OCI-LY1 (cell line): ENCODE measurements around the gene LPAR5.

Experiments
- H2AFZ ChIP-seq: fragments of 200-600 bp; sonication (generic), shearing (Covaris generic); 2 replicates; pipeline ENCODE4 v1.6.0; 2014; ENCODE audit warnings: antibody characterized with exemption, mild to moderate bottlenecking, low read length
- H3F3A ChIP-seq: fragments of 200-600 bp; sonication (generic), shearing (Covaris generic); 2 replicates; pipeline ENCODE4 v1.6.0; 2014; ENCODE audit warnings: mild to moderate bottlenecking, antibody characterized with exemption, low read length, moderate library complexity; ENCODE audit not compliant: insufficient read depth
- H3K27ac ChIP-seq: fragments of 200-600 bp; sonication (generic); 2 replicates; pipeline ENCODE4 v1.5.1; 2014; ENCODE audit warnings: low read length, mixed run types, mild to moderate bottlenecking, low read depth; ENCODE audit not compliant: poor library complexity, severe bottlenecking
- H3K27me3 ChIP-seq: fragments of 200-600 bp; sonication (generic); 2 replicates; pipeline ENCODE4 v1.6.0; 2014; ENCODE audit warnings: antibody characterized with exemption, mild to moderate bottlenecking, low read length, moderate library complexity; ENCODE audit not compliant: insufficient read depth
- H3K36me3 ChIP-seq: fragments of 200-600 bp; sonication (generic); 2 replicates; pipeline ENCODE4 v1.6.1; 2014; ENCODE audit warnings: mild to moderate bottlenecking, antibody characterized with exemption, low read length, moderate library complexity, mixed read lengths; ENCODE audit not compliant: insufficient read depth
- H3K4me1 ChIP-seq: fragments of 200-600 bp; sonication (generic); 2 replicates; pipeline ENCODE4 v1.5.1; 2014; ENCODE audit warnings: mild to moderate bottlenecking, low read length, moderate library complexity; ENCODE audit not compliant: insufficient read depth, severe bottlenecking
- H3K4me2 ChIP-seq: fragments of 200-600 bp; sonication (generic), shearing (Covaris generic); 2 replicates; pipeline ENCODE4 v1.6.1; 2014; ENCODE audit warnings: low read length
- H3K4me3 ChIP-seq: fragments of 200-600 bp; sonication (generic); 2 replicates; pipeline ENCODE4 v1.5.1; 2014; ENCODE audit warnings: low read length, low read depth, mild to moderate bottlenecking, mixed read lengths; ENCODE audit not compliant: poor library complexity, severe bottlenecking
- H3K79me2 ChIP-seq: fragments of 200-600 bp; shearing (Covaris generic); 2 replicates; pipeline ENCODE4 v1.6.1; 2016; ENCODE audit warnings: mixed run types, low read length, mixed read lengths; ENCODE audit not compliant: insufficient read depth
- H3K9ac ChIP-seq: fragments of 200-600 bp; sonication (generic), shearing (Covaris generic); 2 replicates; pipeline ENCODE4 v1.6.1; 2014; ENCODE audit warnings: mild to moderate bottlenecking, low read length, mixed read lengths
- H3K9me2 ChIP-seq: fragments of 200-600 bp; sonication (generic), shearing (Covaris generic); 2 replicates; pipeline ENCODE4 v1.6.1; 2014; ENCODE audit warnings: low read depth, mild to moderate bottlenecking, low read length, mixed read lengths
- H3K9me3 ChIP-seq: fragments of 200-600 bp; shearing (Covaris generic); 2 replicates; pipeline ENCODE4 v1.6.1; 2014; ENCODE audit warnings: low read length, mixed read lengths
- H4K20me1 ChIP-seq: fragments of 200-600 bp; sonication (generic), shearing (Covaris generic); 2 replicates; pipeline ENCODE4 v1.6.0; 2016; ENCODE audit warnings: mild to moderate bottlenecking, low read length; ENCODE audit not compliant: insufficient read depth
- EZH2 ChIP-seq: fragments of 200-600 bp; sonication (generic), shearing (Covaris generic); IDR thresholded peaks from 2 replicates; pipeline ENCODE4 v1.8.0; 2017; ENCODE audit warnings: borderline replicate concordance, mixed run types, mild to moderate bottlenecking, antibody characterized with exemption, low read length, moderate library complexity, mixed read lengths
- TF ChIP-seq, protein P1 (sequence below): fragments of 200-600 bp; sonication (generic), shearing (Covaris generic); IDR thresholded peaks from 2 replicates; pipeline ENCODE4 v1.5.1; 2017; ENCODE audit warnings: mild to moderate bottlenecking, antibody characterized with exemption, low read length, moderate library complexity, mixed read lengths

Gene LPAR5

DNA sequence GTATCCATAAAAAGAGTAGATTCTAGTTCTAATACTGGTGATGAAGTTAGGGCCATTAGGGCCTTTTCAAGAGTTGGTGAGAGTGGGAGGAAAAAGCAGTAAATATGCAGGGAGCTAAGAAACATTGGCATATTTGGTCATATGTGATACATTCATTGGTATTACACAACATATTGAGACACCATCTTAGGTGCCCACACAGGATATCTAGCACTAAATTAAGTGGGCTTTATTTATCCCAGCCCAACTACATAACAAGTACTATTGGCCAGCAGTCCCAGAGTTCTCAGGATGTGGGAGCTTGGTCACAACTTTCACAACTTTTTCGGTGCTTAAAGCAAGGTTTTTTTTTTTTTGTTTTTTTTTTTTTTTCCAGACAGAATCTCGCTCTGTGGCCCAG is 29.1 kb upstream of the LPAR5 start:
- Histone ChIP-seq H3K4me3 (no peak overlapping the region), H3K9me2 (no peaks in the 10 kb centered on the region), H3K9ac (no peak overlapping the region), H3K36me3 (peaks cover 39% of the 10 kb centered on the region), H3K27ac (no peak overlapping the region), H3K9me3 (no peaks in the 10 kb centered on the region), H3K4me2 (no peak overlapping the region), H4K20me1 (no peaks in the 10 kb centered on the region), H3K79me2 (peaks cover 9% of the 10 kb centered on the region), H3F3A (no peaks in the 10 kb centered on the region), H3K27me3 (no peaks in the 10 kb centered on the region), H3K4me1 (peaks cover 19% of the 10 kb centered on the region), H2AFZ (no peak overlapping the region)
- TF ChIP-seq, protein P1, sequence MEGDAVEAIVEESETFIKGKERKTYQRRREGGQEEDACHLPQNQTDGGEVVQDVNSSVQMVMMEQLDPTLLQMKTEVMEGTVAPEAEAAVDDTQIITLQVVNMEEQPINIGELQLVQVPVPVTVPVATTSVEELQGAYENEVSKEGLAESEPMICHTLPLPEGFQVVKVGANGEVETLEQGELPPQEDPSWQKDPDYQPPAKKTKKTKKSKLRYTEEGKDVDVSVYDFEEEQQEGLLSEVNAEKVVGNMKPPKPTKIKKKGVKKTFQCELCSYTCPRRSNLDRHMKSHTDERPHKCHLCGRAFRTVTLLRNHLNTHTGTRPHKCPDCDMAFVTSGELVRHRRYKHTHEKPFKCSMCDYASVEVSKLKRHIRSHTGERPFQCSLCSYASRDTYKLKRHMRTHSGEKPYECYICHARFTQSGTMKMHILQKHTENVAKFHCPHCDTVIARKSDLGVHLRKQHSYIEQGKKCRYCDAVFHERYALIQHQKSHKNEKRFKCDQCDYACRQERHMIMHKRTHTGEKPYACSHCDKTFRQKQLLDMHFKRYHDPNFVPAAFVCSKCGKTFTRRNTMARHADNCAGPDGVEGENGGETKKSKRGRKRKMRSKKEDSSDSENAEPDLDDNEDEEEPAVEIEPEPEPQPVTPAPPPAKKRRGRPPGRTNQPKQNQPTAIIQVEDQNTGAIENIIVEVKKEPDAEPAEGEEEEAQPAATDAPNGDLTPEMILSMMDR = no peak
- no peak for TF ChIP-seq EZH2

DNA sequence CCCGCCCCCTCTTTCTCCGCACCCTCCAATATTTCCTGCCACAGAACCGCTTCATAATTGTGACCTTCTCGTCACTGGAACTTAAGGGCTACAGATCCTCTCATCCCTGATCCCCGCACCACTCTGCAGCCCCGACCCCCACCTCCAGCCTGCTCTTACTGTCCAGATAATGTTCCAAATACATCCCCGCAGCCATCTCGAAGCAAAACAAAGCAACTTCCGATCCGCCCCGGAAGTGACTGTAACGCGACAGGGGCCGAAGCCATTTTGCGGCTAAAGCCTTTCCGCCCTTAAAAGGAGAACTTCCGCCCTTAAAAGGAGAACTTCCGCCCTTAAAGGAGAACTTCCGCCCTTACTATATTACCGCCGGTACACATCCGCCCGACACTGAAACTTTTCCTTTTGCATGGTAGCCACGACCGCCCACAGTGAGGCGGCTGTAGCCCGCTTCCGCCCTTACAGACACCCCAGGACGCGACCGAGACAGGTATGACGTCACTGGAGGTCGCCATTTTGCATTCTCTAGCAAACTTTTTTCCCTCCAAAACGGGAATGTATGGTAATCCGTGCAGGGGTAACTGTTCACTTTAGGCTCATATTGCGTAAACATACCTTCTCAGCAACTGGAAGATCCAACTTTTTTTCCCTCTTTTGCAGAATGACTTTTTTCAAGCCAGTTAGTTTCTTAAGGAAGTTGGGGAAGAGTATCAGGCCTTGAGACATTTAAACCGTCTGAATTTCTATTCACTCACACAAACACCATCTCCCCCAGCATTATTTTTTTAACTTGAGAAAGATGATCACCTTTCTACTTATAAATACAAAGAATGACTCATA is 27.4 kb upstream of the LPAR5 start, which contains the start of gene ING4:
TSS of gene ING4 (minus strand) at position 214 of the 837 bp plus-strand sequence. CDS start at position 196, 18 bp downstream.
- Histone ChIP-seq H3K4me2 (peak within 1 kb of the TSS; percentile 94), H2AFZ (peak within 1 kb of the TSS; percentile 42; the same call in 1 of the 2 replicates), H4K20me1 (no peaks in the 10 kb centered on the region), H3K9me2 (no peaks in the 10 kb centered on the region), H3F3A (no peaks in the 10 kb centered on the region), H3K4me1 (peaks cover 19% of the 10 kb centered on the region), H3K9ac (peak within 1 kb of the TSS; percentile 65), H3K27me3 (no peaks in the 10 kb centered on the region), H3K36me3 (peaks cover 22% of the 10 kb centered on the region), H3K27ac (peak within 1 kb of the TSS; percentile 28), H3K9me3 (no peaks in the 10 kb centered on the region), H3K4me3 (peak within 1 kb of the TSS; percentile 76), H3K79me2 (peaks cover 9% of the 10 kb centered on the region)
- TF ChIP-seq, protein P1 = no peak
- no peak for TF ChIP-seq EZH2

DNA sequence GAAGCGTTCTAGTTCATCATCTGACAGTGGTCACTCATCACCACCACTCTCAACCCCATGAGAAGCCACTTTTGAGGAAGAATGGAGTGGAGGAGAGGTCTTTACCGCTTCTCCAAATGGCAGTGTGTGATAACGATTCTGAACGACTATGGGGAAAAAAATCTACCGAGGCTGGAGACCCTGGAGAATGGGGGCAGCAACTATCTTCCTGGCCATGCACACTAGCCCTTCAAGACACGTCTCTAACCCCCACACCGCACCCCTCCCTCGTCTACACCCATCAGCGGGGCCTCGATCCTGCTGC is 26.8 kb upstream of the LPAR5 start:
- H3K27ac ChIP-seq = no peak overlapping the region

More for the DNA sequence above, 26.8 kb upstream of the LPAR5 start:
- H3K36me3 ChIP-seq = peaks cover 16% of the 10 kb centered on the region
- H3F3A ChIP-seq = no peaks in the 10 kb centered on the region
- H3K4me3 ChIP-seq = peak overlapping the region; percentile 76
- H3K79me2 ChIP-seq = peaks cover 9% of the 10 kb centered on the region
- peaks cover 19% of the 10 kb centered on the region for H3K4me1 ChIP-seq
- no peaks in the 10 kb centered on the region for H4K20me1 ChIP-seq
- no peak overlapping the region for H2AFZ ChIP-seq
- no peaks in the 10 kb centered on the region for H3K9me3 ChIP-seq
- H3K4me2 ChIP-seq = peak overlapping the region; percentile 94
- H3K27me3 ChIP-seq = no peaks in the 10 kb centered on the region
- H3K9me2 ChIP-seq = no peaks in the 10 kb centered on the region
- H3K9ac ChIP-seq = peak overlapping the region; percentile 65
- TF ChIP-seq, protein P1 = no peak
- TF ChIP-seq EZH2 = no peak
